Measurements from ENCODE around the gene PITPNM2.

The PITPNM2 gene

DNA sequence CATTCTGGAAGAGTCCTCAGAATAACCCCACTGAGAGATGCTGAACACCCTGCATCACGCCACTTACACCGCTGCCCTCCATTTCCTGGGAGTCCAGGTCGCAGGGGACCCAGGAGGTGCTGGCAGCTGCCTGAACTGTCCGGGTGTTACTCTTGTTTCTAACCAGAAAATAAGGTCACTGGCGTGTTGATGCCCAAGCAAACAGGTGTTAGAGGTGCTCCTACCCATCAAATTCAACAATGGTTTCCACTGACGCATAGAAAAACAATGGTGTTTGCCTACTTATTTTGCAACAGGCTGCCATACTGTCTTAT, 23.8 kb downstream of the PITPNM2 start:
- TF ChIP-seq, protein P1, sequence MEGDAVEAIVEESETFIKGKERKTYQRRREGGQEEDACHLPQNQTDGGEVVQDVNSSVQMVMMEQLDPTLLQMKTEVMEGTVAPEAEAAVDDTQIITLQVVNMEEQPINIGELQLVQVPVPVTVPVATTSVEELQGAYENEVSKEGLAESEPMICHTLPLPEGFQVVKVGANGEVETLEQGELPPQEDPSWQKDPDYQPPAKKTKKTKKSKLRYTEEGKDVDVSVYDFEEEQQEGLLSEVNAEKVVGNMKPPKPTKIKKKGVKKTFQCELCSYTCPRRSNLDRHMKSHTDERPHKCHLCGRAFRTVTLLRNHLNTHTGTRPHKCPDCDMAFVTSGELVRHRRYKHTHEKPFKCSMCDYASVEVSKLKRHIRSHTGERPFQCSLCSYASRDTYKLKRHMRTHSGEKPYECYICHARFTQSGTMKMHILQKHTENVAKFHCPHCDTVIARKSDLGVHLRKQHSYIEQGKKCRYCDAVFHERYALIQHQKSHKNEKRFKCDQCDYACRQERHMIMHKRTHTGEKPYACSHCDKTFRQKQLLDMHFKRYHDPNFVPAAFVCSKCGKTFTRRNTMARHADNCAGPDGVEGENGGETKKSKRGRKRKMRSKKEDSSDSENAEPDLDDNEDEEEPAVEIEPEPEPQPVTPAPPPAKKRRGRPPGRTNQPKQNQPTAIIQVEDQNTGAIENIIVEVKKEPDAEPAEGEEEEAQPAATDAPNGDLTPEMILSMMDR (IDR thresholded peaks at IDR 0.05), result no peak

DNA sequence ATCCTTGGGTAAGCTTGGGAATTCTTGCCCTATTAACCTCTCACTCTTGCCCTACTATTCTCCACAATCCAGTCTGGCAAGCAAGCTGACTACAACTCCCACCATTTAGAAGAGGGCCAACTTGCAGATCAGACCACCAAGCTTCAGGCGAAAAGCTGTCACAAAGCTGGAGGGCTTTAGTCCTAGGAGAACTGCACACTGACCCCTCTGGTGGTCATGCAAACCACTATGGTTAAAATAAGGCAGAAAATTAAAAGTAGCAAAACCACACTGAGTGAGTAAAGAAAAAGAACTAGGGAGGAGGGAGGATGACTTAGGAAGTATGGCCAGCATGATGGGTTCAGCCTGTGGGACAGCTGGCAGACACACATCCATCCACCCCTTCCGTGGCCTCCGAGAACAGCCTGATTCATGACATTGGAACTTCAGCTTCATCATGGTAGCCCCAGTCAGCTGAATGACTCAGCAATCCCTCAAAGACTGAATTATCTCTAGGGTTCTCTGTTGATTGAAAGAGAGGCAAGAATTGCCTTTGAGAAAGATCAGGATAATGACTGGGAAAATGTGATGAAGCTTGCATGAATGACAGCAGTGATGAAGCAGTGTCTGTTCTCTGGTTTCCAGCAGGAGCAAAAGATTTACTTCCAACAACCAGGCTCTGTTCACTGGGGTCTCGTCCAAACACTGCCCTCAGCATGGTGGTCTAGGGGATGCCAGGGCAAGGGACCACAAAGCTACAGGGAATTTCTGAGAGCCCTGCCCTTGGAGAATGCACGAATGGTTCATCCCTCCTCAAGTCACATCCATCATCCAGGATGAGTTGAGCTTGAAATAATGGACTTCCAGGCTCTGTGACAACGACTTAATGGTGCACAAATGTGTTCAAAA, 24.4 kb downstream of the PITPNM2 start:
- TF ChIP-seq, protein P1 (IDR thresholded peaks at IDR 0.05), result no peak

DNA sequence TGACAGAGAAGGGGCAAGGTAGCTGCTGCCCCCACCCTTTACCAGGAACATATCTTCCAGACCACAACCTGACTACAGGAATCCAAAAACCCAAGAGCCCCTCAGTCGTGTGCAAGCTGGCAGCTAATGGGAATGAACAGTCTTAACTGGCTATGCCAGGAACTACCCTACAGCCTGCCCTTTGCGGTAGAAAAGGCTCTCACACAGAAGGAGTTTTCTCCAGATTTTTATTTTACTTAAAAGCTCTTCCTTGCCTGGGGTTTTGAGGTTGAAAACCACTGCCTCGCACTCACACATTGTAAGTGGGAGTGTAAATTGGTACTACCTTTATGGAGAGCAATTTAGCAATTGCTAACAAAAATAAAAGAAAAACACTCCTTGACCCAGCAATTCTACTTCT, 28.3 kb downstream of the PITPNM2 start:
- TF ChIP-seq, protein P1 (IDR thresholded peaks at IDR 0.05), result no peak

DNA sequence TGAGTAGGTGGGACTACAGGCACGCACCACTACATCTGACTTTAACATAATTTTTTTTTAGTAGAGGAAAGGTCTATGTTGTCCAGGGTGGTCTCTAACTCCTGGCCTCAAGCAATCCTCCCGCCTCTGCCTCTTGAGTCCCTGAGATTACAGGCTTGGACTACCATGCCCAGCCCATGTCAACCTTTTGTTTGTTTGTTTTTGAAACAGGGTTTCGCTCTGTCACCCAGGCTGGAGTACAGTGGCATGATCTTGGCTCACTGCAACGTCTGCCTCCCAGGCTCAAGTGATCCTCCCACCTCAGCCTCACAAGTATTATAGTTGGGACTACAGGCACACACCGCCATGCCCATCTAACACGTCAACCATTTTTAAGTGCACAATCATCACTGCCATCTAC, 29.2 kb downstream of the PITPNM2 start:
- TF ChIP-seq, protein P1 (IDR thresholded peaks at IDR 0.05), result no peak

DNA sequence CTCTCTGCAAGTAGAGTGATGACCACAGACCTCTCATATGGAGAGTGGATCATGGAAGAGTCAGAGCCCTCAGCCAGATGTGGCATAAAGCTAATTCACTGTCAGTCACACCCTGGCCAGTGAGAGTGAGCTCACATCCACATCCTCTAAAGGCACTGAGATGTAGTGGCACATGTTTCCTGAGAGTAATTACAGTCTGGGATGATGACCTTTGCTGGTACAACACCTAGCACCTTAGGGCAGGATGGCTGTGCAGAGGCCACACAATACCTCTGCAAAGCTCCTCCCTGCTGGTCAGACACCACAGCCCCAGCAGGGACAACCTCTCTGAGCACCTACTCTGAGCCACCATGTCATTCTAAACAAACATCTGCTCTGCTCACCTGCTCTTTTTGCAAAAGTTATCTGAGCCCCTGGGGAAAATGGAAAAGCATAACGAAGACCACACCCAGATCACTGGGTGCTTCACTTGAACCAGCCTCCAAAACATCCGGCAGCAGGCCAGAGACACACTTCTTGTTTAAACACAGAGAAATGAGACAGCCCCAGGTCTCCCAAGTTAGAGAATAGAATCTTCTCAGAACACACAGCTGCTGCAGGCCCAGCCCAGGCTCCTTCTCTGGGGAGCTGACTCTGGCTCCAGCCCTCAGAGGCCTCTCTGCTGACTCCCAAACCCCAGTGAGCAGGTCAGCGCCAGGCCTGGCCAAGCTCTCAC, 30.3 kb downstream of the PITPNM2 start:
- TF ChIP-seq, protein P1 (IDR thresholded peaks at IDR 0.05), result no peak

DNA sequence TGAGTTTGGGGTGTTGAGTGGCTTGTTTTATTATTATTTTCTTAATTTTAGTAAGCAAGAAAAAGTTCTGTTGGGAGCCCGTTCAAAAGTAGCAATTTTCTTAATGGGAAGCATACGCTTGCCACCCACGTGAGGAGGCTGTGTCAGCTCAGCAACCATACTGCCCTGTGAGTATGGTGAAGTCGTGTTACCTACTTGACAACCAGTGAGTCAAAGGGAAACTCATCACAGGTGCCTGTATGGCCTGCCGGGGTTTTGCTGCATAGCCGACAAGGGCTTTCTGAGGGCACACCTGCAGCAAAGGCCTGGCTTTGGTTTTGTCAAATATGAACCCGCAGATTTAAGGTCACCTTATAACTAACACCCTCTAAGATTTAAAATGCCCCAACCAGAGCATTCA, 31.1 kb downstream of the PITPNM2 start:
- TF ChIP-seq, protein P1 (IDR thresholded peaks at IDR 0.05), result no peak

DNA sequence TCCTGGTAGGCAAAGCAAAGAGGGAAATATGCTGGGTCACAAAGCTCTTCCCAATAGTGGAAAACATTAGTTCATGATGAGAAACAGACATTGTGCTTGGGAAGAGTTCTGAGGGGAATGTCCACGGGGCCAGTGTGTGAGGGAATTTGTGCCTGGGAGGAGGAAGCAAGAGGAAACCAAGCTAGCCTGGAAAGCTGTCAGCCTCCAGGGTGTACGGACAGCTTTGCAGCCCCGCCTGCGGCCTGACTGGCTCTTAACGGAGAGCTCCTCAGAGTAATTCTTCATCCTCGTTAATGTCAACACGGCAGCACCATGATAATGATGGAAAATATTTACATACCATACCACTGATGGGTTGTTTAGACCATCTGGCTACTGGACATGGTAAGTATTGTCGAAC, 32.4 kb downstream of the PITPNM2 start:
- TF ChIP-seq, protein P1 (IDR thresholded peaks at IDR 0.05), result no peak

Data from LNCAP (cell line).